CD1c-positive myeloid dendritic cell (primary cell): ENCODE results near the gene ELMO1.
"Not testable (repeated sequence)": the region's sequence is repeated elsewhere in the genome, so short reads cannot be mapped to it uniquely, and the experiment has no call there.

Experiments used
- DNase-seq: peaks from one replicate; pipeline ENCODE4 v3.0.0-alpha.2; 2016; ENCODE audit errors: extremely low spot score

Gene ELMO1

DNA sequence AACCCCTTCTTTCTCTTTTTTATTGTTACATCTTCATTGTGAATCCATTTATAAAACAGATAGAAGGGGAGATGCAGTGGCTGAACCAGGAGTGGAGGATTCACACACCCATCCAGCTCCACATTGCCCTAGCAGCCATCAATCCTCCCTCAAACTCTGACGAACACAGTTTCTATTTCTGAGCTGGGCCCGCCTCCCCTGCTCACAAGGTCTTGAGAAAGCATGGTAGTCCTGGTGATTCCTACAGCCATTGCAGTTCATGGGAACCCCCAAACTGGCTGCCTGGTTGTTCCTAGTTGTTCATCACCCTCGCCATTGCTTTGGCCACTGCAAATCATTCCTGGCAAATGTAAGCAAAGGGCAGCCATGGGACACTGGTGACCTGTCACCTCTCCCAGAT, 465.9 kb downstream of the ELMO1 start:
- DNase-seq = no peak

DNA sequence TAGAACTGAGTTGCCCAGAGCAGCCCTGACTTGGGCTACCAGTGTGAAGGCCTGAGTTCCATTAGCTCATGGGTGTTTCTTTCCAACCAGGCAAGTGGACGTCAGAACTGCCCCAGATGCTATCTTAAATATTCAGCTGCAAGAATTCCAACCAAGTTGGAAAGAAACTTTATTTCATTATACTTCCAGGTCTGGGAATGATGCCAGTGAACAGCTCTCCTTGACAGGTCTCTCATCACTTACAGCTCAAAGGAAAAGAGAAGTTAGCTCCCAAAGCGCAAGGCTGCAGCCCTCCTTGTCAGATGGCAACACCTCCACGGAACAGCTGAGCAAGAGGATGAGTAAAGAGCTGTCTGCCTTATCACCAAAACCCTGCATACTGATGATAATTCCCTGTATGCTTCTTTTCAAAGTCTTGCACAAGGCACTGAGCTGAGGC, 468.8 kb downstream of the ELMO1 start:
- DNase-seq = no peak

DNA sequence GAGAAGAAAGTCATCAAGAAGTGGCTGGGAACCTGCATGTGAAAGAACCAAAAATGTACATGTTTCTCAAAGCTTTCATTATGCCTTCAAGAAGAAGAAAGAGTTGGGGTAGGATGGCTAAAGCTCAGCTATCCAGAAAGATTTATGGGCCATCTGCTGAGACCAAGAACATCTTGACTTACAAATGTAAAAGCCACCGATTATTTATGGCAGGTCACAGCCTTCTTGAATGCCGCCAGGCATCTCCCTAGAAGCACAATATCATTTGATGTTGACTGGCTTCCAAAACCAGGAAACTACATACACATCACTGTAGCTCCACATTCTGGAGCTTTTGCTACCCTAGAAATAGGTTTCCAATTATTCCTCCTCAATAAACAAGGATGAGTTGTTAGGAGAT, 470.2 kb downstream of the ELMO1 start:
- no peak for DNase-seq

DNA sequence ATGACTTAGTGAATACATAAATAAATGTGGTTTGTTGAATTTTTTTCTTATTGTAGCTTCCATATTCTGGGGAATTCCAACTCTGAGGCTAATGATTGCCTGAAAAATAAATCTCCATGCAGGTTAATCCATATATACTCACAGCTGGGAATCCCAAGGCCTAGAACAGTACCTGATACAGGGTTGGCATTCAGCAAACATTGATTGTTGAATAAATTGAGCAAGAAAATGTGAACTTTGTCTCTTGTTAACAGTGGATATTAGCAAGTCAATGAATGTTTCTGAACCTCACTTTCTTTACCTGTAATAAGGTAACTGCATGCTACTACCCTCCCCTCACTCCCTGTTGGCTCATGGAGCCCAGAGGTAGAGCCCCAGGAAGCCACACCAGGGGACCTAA, 470.8 kb downstream of the ELMO1 start:
- no peak for DNase-seq

DNA sequence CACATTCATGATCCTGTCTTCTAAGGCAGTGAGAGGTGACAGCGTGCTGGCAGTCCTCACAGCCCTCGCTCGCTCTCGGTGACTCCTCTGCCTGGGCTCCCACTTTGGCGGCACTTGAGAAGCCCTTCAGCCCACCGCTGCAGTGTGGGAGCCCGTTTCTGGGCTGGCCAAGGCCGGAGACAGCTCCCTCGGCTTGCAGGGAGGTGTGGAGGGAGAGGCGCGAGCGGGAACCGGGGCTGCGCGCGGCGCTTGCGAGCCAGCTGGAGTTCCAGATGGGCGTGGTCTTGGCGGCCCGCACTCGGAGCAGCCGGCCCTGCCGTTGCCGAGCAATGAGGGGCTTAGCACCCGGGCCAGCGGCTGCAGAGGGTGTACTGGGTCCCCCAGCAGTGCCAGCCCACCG, 475.1 kb downstream of the ELMO1 start:
- not testable (repeated sequence) for DNase-seq

DNA sequence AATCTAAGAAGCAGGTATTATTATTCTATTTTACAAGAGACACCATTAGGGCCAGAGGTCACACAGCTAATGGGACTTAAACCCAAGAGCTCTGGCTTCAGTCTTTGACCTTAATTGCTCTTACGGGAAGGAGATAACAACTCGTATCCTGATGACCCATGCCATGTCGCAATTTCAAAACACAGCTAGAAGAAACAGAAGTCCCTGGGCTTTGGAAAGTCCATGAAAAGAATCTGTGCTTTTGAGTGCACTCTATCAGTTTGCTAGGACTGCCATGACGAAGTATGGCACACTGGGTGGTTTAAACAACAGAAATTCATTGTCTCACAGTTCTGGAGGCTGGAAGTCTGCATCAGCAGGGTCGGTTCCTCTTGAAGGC, 476.5 kb downstream of the ELMO1 start:
- DNase-seq = peak; percentile 28

DNA sequence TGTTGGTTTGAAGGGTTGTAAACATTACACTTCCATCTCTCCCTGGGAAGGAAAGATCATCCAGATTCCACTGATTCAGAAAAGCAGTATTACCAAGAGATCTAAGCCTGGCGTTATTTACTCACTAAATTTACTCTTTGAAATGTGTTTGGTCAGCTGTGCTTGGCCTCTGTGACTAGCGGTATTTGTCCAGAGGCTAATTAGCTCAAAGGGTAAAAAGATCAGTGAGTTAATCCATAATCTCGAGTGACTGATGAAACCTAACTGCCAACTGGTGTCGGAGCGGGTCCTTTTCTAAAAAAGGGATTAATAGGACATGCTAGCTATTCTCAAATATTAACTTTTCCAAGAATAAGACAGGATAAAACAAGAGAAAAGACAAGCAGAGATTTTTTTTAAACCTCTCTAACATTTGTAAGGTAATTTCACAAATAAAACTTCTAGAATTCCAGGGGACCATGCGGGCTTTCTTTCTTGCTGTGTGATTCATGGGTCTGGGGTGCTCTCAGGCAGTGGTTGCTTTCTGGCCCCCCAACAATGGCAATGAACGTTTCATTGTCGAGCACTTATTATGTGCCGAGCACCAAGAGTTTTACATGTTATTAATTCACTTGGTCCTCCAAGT, 477.0 kb downstream of the ELMO1 start:
- DNase-seq = no peak

DNA sequence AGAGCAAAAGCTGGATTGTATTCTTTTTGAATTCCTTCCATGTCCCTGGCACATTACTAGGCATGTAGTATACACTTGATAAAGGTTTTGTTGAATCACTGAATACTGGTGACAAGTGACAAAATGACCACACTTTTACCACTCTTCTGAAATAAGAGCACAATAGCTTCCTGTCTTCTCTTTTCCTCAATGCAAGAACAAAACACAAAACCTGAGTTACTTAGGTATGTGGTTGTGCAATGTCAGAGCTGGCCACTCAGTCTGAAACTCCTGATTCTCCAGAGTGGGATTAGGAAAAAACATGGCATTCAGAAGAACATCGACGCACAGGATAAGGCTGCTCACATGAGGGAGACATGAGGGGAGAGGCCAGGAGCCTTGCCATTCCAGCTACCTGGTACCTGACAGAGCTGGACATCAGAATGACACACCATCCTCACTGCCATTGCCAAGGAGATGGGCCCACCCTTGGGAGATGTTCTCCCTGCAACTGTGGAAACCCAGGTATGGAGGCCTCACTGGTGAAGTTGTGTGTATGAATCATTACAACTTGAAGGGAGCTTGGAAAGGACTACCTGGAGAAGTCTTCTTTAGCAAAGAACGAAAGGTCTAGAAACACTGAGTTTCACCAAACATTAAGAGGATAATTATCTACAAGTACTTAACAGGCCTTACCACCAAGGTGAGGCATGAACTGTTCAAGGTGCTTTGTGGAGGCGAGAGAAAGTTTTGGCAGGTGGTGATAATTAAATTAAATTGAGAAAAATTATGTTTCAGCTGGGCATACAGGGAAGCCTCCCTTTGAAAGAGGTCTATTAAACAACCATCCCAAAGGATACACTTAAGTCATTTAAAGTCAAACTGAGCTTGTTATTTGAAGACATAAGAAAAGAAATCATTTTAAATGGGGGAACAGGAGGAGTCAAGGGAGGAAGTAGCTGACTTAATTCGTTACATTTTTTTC, 477.8 kb downstream of the ELMO1 start:
- no peak for DNase-seq

DNA sequence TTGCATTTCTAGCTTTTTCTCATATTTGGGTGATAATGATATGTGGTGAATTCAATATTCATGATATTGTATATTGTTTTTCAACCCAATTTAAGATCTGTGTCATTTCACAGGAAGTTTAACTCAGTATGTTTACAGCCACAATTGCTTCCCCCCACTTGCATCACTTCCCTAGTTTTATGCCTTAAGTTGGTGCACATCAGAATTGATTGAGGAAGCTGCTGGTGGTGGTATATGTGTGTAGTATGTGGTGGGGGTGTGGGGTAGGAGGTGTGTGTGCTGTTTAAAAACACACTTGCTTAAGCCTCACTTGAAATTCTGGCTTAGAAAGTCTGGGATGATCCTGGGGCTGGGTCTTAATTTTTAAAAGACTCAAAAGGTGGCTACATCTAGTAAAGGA, 479.3 kb downstream of the ELMO1 start:
- DNase-seq = peak; percentile 86

DNA sequence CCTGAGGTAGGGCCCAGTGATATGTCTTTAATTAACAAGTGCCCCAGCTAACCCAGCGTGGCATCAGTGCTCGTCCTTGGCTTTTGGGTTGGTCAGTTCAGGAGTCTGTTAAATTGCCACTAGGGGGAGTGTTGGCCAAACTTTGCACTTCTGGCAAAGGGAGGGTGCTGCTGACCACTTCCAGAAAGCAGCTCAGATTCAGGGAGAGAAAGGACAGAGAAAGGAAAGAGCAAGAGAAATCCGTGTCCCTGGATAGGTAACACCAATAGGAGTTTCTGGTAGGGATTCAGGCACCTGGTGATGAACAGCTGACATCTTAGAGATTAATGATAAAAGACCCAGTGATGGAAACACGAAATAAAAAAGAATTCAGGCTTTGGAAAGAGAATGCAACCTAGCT, 481.3 kb downstream of the ELMO1 start:
- DNase-seq = peak; percentile 65

DNA sequence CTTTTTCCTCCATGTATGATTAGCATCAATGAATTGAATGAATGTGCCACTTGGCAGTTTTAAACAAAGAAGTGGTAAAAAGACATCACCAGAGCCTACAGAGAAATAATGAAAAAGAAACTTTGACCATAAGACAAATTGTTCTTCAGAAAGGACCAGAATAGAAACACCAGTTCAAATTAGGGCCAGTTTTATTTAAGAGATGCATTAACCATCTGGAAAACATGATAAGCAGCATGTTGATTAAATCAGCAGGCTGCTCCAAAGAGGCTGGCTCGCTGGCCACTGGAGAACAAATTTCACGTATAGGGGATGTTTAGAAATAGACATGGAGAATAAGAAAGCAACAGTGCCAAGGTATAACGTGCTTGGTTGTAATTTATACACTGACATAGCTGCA, 482.0 kb downstream of the ELMO1 start:
- no peak for DNase-seq

DNA sequence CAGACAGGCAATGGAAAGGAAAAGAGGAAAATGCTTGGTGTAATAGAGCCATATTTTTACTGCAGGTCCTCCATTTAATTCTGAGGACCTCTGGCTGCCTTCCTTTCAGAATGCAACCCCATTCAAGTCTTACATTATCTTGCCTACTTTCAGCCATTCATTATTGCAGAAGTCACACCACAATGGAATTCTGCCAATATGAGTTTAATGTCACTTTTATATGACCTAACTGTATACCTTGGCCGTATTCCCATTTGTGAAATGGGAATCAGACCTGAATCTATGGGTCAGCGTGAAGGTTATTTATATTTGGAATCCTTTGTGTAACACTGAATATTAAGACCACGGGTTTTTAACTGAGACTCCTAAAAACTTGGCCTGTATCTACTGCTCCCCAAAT, 482.6 kb downstream of the ELMO1 start:
- DNase-seq = no peak

DNA sequence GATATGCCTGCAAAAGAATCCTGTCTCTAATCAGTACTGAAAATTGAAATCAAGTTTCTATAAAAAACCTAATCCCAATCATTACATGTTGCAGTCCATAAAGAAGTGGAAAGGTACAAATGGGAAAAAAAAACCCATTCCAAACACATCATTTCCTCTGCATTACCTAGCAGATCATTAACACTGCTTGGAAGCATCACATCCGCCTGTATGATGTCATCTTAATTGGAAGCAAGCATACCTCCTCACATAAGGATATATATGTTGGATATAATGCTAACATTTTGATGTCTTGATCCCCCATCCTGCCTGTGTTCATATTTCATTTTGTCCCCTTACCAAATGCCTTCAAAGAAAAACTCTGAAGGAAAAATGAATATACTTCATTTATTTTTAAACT, 483.0 kb downstream of the ELMO1 start:
- no peak for DNase-seq

DNA sequence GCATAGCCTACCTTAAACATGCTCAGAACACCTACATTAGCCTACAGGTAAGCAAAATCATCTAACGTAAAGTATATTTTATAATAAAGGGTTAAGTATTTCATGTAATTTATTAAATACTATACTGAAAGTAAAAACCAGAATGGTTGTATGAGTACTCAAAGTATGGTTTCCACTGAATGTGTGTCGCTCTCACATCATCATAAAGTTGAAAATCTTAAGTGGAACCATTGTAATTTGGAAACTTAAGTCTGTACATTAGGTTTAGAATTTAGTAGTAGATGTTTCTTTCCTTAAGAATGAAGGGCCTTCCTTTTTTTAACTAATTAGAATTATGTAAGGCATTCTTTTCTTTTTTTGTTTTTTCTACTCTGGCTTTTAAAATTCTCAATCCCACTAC, 484.4 kb downstream of the ELMO1 start:
- DNase-seq = no peak

DNA sequence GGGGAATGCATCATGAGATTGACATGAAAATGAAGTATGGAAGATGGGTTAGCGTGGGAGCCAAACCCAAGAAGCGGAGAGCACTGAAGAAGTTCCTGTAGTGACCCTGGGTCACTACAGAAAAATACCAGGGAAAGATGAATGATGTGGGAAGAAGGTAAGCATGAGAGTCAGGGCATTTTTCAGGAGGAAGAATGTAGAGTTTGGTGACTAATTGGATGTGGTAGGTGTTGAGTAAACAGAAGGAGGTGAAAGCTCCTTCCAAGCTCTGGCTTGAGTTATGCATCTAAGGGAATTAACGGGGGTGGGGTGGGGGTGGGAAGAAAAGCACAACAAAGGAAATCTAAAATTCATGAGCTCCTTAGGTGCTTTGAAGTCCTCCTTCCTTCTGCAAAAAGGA, 486.3 kb downstream of the ELMO1 start:
- no peak for DNase-seq

DNA sequence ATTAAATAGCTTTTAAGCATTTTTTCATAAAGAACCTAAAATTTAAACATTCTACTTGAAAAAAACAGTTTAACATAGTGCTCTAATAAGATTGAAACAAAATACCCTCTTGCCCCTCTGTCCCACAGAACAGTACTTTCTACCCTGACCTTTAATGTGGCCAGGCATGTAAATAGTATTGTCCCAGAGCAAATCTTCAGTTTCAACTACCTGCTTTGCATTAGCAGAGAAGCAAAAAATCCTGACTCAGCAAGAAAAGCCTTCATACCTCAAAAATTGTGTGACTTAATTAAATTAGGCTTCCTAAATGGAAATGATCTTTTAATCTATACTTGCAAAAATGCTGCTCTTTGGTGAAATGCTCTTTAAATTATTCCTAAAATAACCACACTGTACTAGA, 487.0 kb downstream of the ELMO1 start:
- DNase-seq = no peak

DNA sequence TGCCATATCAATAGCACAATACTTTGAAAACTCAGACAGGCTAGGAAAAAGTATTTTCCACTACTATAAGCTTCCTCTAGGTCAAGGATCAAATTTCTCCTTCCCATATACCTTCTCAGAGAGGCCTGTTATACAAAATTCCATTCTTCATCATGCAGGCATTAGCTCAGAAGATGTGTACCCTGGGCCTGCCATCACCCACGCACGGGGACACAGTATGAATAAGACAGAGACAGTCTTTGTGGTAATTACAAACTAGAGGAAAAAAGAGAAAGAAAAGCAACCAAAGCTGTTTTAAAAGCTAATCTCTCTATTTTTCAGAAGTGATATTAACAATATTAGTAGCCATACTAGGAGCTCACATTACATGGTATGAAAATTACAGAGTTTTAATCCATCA, 487.6 kb downstream of the ELMO1 start:
- no peak for DNase-seq

DNA sequence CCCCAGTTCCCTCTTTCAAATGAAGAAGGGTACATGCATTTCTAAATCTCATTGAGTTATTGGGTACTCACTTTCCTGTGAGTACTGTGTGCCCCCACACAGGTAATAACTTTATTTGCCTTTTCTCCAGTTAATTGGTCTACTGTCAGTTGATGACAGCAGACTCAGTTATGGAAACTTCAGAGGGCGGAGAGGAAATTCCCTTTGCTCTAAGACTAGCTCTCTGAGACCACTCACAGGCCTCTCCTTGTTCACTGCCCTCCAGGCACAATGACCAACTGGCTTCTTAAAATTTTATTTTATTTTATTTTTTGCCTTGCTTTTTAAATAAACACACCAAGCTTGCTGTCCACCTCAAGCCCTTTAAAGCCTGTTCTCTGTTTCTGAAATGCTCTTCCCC, 488.6 kb downstream of the ELMO1 start:
- DNase-seq = no peak

DNA sequence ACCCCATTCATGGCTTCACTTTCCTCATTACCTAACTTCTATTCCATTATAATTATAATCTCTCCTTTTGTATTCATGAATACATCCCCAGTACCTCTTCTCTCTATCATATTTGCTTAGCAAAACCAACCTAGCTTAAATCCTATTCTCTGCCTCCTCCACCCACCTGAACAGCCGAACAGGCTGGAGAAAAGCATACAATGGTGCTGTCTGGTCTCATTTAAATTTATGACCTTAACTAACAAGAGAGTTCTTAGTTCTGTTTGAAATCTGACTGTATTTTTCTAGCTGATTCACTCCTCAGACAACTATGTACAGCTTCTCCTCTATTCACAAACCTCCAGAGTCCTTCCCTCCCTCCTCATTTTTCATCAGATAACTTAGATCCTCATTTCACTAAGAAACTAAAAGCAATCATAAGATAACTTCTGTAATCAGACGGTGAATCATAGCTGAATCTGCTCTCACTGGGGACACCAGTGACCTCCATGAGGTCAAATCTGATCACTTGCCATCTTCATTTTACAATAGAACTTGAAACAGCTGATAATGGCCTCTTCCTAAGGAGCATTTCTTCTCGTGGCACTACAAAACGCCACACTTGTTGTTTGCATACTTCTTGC, 490.4 kb downstream of the ELMO1 start:
- DNase-seq = peak; percentile 68

DNA sequence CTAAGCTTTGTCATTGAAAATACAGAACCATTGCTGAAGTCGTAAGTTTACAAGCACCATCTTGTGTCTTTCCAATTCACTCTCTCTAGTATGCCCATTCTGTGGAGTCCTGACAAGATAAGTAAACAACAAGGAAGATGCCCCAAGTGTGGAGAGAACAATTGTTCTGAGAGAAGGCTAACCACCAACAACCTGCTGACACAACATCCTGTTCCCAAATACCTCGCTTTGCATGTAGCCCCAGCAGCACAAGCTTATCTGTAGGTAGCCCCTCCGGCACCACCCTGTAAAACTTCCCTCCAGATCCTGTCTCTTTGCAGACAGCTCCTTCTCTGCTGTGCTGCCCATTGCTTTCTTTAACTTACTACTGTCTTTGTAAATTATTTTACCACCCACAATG, 491.0 kb downstream of the ELMO1 start:
- DNase-seq = no peak

DNA sequence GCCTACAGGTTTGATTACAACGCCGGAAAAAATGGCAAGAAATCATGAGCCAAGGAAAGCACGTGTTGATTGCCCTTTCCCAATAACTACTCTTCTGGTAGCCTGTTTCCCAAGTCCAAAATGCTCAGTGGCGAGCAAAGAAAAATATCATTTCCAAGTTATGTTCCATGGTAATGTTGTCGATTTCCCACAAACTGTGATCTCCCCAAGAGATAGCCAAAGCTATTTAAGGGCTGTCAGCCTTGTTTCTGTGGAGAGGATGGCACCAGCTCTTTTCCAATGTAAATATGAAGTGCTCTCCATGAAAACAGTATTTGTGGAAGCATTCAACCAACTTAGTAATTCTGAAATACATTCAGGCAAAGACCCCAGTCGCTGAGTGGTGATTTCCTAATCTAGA, 491.9 kb downstream of the ELMO1 start:
- DNase-seq = no peak

DNA sequence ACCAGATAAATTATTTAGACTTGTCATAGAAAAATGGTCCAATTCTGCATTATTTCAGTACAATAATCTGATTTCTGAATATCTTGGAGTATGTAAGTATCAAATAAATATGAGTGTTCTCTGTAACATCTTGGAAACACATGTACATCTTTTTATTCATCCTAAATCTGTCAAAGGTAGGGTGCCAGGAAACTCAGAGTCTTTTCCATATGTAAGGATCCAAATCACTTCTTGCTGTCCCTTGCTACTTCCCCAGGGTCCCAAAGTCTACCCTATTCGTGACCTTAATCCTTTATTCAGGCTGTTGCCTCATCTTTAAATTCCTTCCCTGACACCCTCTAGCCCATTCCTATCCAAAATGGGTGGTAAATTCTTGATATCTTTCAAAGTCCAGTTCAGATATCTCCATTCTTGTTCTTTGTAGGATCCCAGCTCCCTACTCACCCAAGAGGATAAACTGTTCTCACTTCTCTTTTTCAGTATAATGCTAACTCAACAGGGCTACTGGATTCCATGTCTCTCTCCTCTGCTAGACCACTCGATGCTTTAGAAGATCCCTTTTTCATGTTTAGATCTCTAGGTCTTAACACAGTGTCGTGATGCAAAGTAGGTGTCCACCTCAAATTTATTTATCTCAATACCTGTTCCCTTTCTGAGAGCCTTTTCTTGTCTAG, 493.1 kb downstream of the ELMO1 start:
- DNase-seq = peak; percentile 28
